Measurements from ENCODE around the gene SYT1. TPM values are rescaled to one million over a fixed set of nuclear protein-coding genes. Genes with fewer than 3 reads are reported as not detected.

SYT1 gene
- total RNA-seq, 2 experiments from 2014 or later: not detected

GRCh38 chr12:79374545-79374944 lies 510.0 kb downstream of the SYT1 start:
- H3K36me3 Mint-ChIP-seq: no peaks in the 10 kb centered on the region
- ATAC-seq (ENCODE audit: low read depth): no peak
- H3K9me3 Mint-ChIP-seq: no peaks in the 10 kb centered on the region
- no peak overlapping the region for H3K4me3 Mint-ChIP-seq
- H3K27ac Mint-ChIP-seq: no peak overlapping the region
- DNase-seq: no peak
- POLR2A ChIA-PET: no interaction called here
- H3K27me3 Mint-ChIP-seq: peaks cover 2% of the 10 kb centered on the region
- no peaks in the 10 kb centered on the region for H3K4me1 Mint-ChIP-seq

GRCh38 chr12:79375050-79375449 lies 510.5 kb downstream of the SYT1 start:
- ATAC-seq (ENCODE audit: low read depth): no peak
- no peaks in the 10 kb centered on the region for H3K4me1 Mint-ChIP-seq
- H3K9me3 Mint-ChIP-seq: no peaks in the 10 kb centered on the region
- H3K4me3 Mint-ChIP-seq: no peak overlapping the region
- no peak for DNase-seq
- H3K27me3 Mint-ChIP-seq: peaks cover 3% of the 10 kb centered on the region
- H3K36me3 Mint-ChIP-seq: no peaks in the 10 kb centered on the region
- POLR2A ChIA-PET: no interaction called here
- H3K27ac Mint-ChIP-seq: no peak overlapping the region

- DNase-seq (no peak), ATAC-seq (ENCODE audit: low read depth) (no peak)
- H3K36me3 Mint-ChIP-seq: no peaks in the 10 kb centered on the region
- peaks cover 3% of the 10 kb centered on the region for H3K27me3 Mint-ChIP-seq
- H3K4me1 Mint-ChIP-seq: no peaks in the 10 kb centered on the region
- H3K9me3 Mint-ChIP-seq: no peaks in the 10 kb centered on the region
- POLR2A ChIA-PET: no interaction called here
- no peak overlapping the region for H3K4me3 Mint-ChIP-seq
- H3K27ac Mint-ChIP-seq: no peak overlapping the region
These were observed 513.9 kb downstream of the SYT1 start for GRCh38 chr12:79378496-79378895.

GRCh38 chr12:79380402-79380801 lies 515.8 kb downstream of the SYT1 start:
- Mint-ChIP-seq H3K4me3 (no peak overlapping the region), H3K4me1 (no peaks in the 10 kb centered on the region), H3K36me3 (no peaks in the 10 kb centered on the region), H3K27ac (no peak overlapping the region), H3K9me3 (no peaks in the 10 kb centered on the region), H3K27me3 (peaks cover 3% of the 10 kb centered on the region)
- DNase-seq (no peak), ATAC-seq (ENCODE audit: low read depth) (no peak)
- POLR2A ChIA-PET: no interaction called here

GRCh38 chr12:79381248-79382208 lies 517.0 kb downstream of the SYT1 start:
- ATAC-seq (ENCODE audit: low read depth) (no peak), DNase-seq (no peak)
- Mint-ChIP-seq H3K36me3 (no peaks in the 10 kb centered on the region), H3K27ac (no peak overlapping the region), H3K4me3 (no peak overlapping the region), H3K27me3 (peaks cover 3% of the 10 kb centered on the region), H3K4me1 (no peaks in the 10 kb centered on the region), H3K9me3 (no peaks in the 10 kb centered on the region)
- POLR2A ChIA-PET: no interaction called here

- no peak overlapping the region for H3K27ac Mint-ChIP-seq
- H3K4me3 Mint-ChIP-seq: no peak overlapping the region
- no peaks in the 10 kb centered on the region for H3K9me3 Mint-ChIP-seq
- DNase-seq (no peak), ATAC-seq (ENCODE audit: low read depth) (no peak)
- no peaks in the 10 kb centered on the region for H3K36me3 Mint-ChIP-seq
- peaks cover 1% of the 10 kb centered on the region for H3K27me3 Mint-ChIP-seq
- no peaks in the 10 kb centered on the region for H3K4me1 Mint-ChIP-seq
- POLR2A ChIA-PET: no interaction called here
These were observed 520.0 kb downstream of the SYT1 start for GRCh38 chr12:79384551-79384950.

- ATAC-seq (ENCODE audit: low read depth): no peak
- H3K9me3 Mint-ChIP-seq: no peaks in the 10 kb centered on the region
- POLR2A ChIA-PET: no interaction called here
- no peak overlapping the region for H3K27ac Mint-ChIP-seq
- H3K4me3 Mint-ChIP-seq: no peak overlapping the region
- H3K36me3 Mint-ChIP-seq: no peaks in the 10 kb centered on the region
- no peaks in the 10 kb centered on the region for H3K4me1 Mint-ChIP-seq
- no peak for DNase-seq
- no peaks in the 10 kb centered on the region for H3K27me3 Mint-ChIP-seq
These were observed 523.4 kb downstream of the SYT1 start for GRCh38 chr12:79388011-79388410.

- no peak for DNase-seq
These were observed 529.3 kb downstream of the SYT1 start for GRCh38 chr12:79393842-79394241.

GRCh38 chr12:79397609-79398008 lies 533.0 kb downstream of the SYT1 start:
- Mint-ChIP-seq H3K36me3 (no peaks in the 10 kb centered on the region), H3K27me3 (peaks cover 2% of the 10 kb centered on the region), H3K4me1 (no peaks in the 10 kb centered on the region), H3K9me3 (no peaks in the 10 kb centered on the region), H3K27ac (no peak overlapping the region), H3K4me3 (no peak overlapping the region)
- ATAC-seq (ENCODE audit: low read depth): no peak
- POLR2A ChIA-PET: no interaction called here
- no peak for DNase-seq

More at GRCh38 chr12:79393842-79394241, 529.3 kb downstream of the SYT1 start:
- POLR2A ChIA-PET: no interaction called here
- Mint-ChIP-seq H3K4me3 (no peak overlapping the region), H3K27me3 (peaks cover under 1% of the 10 kb centered on the region), H3K4me1 (no peaks in the 10 kb centered on the region), H3K9me3 (no peaks in the 10 kb centered on the region), H3K27ac (no peak overlapping the region), H3K36me3 (no peaks in the 10 kb centered on the region)
- no peak for ATAC-seq (ENCODE audit: low read depth)

- DNase-seq (no peak), ATAC-seq (ENCODE audit: low read depth) (no peak)
- no peaks in the 10 kb centered on the region for H3K9me3 Mint-ChIP-seq
- H3K4me3 Mint-ChIP-seq: no peak overlapping the region
- no peaks in the 10 kb centered on the region for H3K4me1 Mint-ChIP-seq
- POLR2A ChIA-PET: no interaction called here
- H3K27ac Mint-ChIP-seq: no peak overlapping the region
- H3K27me3 Mint-ChIP-seq: peaks cover 2% of the 10 kb centered on the region
- H3K36me3 Mint-ChIP-seq: no peaks in the 10 kb centered on the region
These were observed 535.9 kb downstream of the SYT1 start for GRCh38 chr12:79400481-79400880.

- ATAC-seq (ENCODE audit: low read depth): no peak
- H3K36me3 Mint-ChIP-seq: no peaks in the 10 kb centered on the region
- no peaks in the 10 kb centered on the region for H3K4me1 Mint-ChIP-seq
- H3K27ac Mint-ChIP-seq: no peak overlapping the region
- POLR2A ChIA-PET: no interaction called here
- H3K27me3 Mint-ChIP-seq: peaks cover 2% of the 10 kb centered on the region
- no peak overlapping the region for H3K4me3 Mint-ChIP-seq
- no peak for DNase-seq
- no peaks in the 10 kb centered on the region for H3K9me3 Mint-ChIP-seq
These were observed 538.0 kb downstream of the SYT1 start for GRCh38 chr12:79402606-79403005.

- Mint-ChIP-seq H3K27ac (no peak overlapping the region), H3K4me1 (no peaks in the 10 kb centered on the region), H3K27me3 (no peaks in the 10 kb centered on the region), H3K4me3 (no peak overlapping the region), H3K9me3 (no peaks in the 10 kb centered on the region), H3K36me3 (no peaks in the 10 kb centered on the region)
- POLR2A ChIA-PET: no interaction called here
- DNase-seq (no peak), ATAC-seq (ENCODE audit: low read depth) (no peak)
These were observed 542.4 kb downstream of the SYT1 start for GRCh38 chr12:79406993-79407392.

GRCh38 chr12:79407671-79408622 lies 543.4 kb downstream of the SYT1 start:
- ATAC-seq (ENCODE audit: low read depth) (no peak), DNase-seq (no peak)
- Mint-ChIP-seq H3K27me3 (no peaks in the 10 kb centered on the region), H3K9me3 (no peaks in the 10 kb centered on the region), H3K4me3 (no peak overlapping the region), H3K36me3 (no peaks in the 10 kb centered on the region), H3K27ac (no peak overlapping the region), H3K4me1 (no peaks in the 10 kb centered on the region)
- POLR2A ChIA-PET: no interaction called here

- Mint-ChIP-seq H3K4me3 (no peak overlapping the region), H3K9me3 (no peaks in the 10 kb centered on the region), H3K27ac (no peak overlapping the region), H3K36me3 (no peaks in the 10 kb centered on the region), H3K4me1 (no peaks in the 10 kb centered on the region), H3K27me3 (no peaks in the 10 kb centered on the region)
- DNase-seq (no peak), ATAC-seq (ENCODE audit: low read depth) (no peak)
- POLR2A ChIA-PET: no interaction called here
These were observed 544.1 kb downstream of the SYT1 start for GRCh38 chr12:79408689-79409088.

Measured in activated naive CD8-positive, alpha-beta T cell treated with anti-CD3 and anti-CD28 coated beads, Interleukin-2, amount 10 ng/mL, durations not matched to agents 7 days and 5 days (primary cell).